OCI-LY7 (cell line): ENCODE measurements around the gene SLC13A3.

Experiments
- EZH2phosphoT487 ChIP-seq: fragments of 200-600 bp; sonication (generic); IDR thresholded peaks from 2 replicates; pipeline ENCODE4 v1.6.1; 2018; ENCODE audit warnings: low read depth, borderline replicate concordance, mild to moderate bottlenecking, mixed run types, antibody characterized with exemption, low read length, moderate library complexity, mixed read lengths
- TF ChIP-seq, protein P1 (sequence below): fragments of 200-600 bp; sonication (generic); conservative IDR thresholded peaks from 2 replicates; pipeline ENCODE4 v1.5.1; 2014; ENCODE audit warnings: mild to moderate bottlenecking, antibody characterized with exemption, low read length, moderate library complexity, mixed read lengths

- TF ChIP-seq EZH2phosphoT487, result no peak
- TF ChIP-seq, protein P1, sequence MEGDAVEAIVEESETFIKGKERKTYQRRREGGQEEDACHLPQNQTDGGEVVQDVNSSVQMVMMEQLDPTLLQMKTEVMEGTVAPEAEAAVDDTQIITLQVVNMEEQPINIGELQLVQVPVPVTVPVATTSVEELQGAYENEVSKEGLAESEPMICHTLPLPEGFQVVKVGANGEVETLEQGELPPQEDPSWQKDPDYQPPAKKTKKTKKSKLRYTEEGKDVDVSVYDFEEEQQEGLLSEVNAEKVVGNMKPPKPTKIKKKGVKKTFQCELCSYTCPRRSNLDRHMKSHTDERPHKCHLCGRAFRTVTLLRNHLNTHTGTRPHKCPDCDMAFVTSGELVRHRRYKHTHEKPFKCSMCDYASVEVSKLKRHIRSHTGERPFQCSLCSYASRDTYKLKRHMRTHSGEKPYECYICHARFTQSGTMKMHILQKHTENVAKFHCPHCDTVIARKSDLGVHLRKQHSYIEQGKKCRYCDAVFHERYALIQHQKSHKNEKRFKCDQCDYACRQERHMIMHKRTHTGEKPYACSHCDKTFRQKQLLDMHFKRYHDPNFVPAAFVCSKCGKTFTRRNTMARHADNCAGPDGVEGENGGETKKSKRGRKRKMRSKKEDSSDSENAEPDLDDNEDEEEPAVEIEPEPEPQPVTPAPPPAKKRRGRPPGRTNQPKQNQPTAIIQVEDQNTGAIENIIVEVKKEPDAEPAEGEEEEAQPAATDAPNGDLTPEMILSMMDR, result no peak
Observed at GRCh38 chr20:46606817-46607190, 44.5 kb downstream of the SLC13A3 start.
